Epithelial cell of proximal tubule (primary cell): ENCODE results near the gene GOLGA6L2. TPM values are rescaled to one million over a fixed set of nuclear protein-coding genes. Genes with fewer than 3 reads are reported as not detected.

Source experiments
- DNase-seq: peaks from one replicate; pipeline ENCODE4 v3.0.0-alpha.2; 2011; ENCODE audit warnings: low read depth
- H3K4me3 ChIP-seq: 2 replicates; pipeline ENCODE4 v1.5.1; 2011; ENCODE audit warnings: low read depth, mild to moderate bottlenecking, low read length
- total RNA-seq: library from RNA; depleted of rRNA; stranded (reverse); fragments of >200 nt; gene quantifications from 2 replicates; pipeline ENCODE4 v1.2.3, GENCODE V29; 2015
- TF ChIP-seq, protein P1 (sequence below): conservative IDR thresholded peaks from 2 replicates; pipeline ENCODE4 v1.5.1; 2012; ENCODE audit warnings: low read depth, mild to moderate bottlenecking, low read length

Gene GOLGA6L2
- total RNA-seq, 1 donor from 2014 or later = not detected

- H3K4me3 ChIP-seq = no peak overlapping the region
- TF ChIP-seq, protein P1, sequence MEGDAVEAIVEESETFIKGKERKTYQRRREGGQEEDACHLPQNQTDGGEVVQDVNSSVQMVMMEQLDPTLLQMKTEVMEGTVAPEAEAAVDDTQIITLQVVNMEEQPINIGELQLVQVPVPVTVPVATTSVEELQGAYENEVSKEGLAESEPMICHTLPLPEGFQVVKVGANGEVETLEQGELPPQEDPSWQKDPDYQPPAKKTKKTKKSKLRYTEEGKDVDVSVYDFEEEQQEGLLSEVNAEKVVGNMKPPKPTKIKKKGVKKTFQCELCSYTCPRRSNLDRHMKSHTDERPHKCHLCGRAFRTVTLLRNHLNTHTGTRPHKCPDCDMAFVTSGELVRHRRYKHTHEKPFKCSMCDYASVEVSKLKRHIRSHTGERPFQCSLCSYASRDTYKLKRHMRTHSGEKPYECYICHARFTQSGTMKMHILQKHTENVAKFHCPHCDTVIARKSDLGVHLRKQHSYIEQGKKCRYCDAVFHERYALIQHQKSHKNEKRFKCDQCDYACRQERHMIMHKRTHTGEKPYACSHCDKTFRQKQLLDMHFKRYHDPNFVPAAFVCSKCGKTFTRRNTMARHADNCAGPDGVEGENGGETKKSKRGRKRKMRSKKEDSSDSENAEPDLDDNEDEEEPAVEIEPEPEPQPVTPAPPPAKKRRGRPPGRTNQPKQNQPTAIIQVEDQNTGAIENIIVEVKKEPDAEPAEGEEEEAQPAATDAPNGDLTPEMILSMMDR = no peak
- no peak for DNase-seq
Measured at GRCh38 chr15:23397779-23398178, 49.3 kb downstream of the GOLGA6L2 start.

DNA sequence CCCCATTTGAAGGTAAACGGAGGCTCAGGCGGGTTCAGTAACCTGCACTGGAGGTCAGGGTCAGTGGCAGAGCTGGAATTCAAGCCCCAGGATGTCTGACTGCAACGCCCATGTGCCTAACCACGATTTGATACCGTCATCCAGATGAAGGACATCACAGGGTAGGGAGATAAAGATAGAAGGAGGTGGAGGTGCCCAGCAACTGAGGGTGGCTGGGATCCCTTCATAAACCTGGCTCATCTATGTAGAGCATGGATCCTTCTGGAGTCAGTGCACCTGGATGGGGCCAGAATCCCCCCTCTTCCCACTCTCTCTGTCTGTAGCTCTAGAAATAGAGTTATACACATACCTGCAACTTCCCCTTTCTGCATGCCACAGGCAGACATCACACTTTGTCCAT is 51.2 kb downstream of the GOLGA6L2 start:
- TF ChIP-seq, protein P1 = no peak
- H3K4me3 ChIP-seq = no peak overlapping the region
- DNase-seq = no peak

DNA sequence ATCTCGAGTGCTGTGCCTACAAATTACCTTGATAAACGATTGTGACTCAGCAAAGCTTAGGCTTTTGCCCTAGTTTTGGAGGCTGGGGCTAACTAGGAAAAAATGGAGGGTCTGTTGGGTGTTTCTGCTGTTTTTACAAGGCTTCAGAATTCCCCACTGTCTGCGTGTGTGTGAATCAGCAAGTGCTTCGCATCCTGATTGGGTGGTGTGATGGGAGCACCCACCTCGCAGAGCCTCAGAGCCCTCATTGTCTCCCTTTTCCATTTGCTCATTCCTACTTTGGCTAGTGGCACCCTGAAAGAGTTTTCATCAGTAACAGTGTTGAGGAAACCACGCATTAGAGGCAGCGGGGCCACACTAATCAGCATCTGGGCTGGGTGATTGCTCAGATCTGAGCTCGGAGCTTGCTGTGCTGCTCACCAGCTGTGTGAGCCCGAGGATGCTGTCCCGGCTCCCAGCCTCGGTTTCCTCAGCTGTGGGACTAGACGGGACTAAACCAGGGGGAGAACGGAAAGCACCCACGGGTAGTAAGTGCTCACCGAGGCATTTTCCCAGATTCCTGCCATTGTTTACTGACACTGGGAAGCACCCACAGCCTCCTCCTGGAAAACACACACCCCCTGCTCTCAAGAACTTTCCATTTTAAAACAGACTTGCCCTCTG is 51.9 kb downstream of the GOLGA6L2 start:
- DNase-seq = no peak
- TF ChIP-seq, protein P1 = no peak
- no peak overlapping the region for H3K4me3 ChIP-seq

Other genes with a start within 250 kb of the GOLGA6L2 start
- gene GOLGA6L26, start 113.0 kb downstream of the GOLGA6L2 start, total RNA-seq = not detected in 2 replicates
- not detected in 2 replicates for gene GOLGA8S, start 92.5 kb downstream of the GOLGA6L2 start, total RNA-seq
- 0.81 TPM in 1 of 2 replicates, not detected in the other for gene MKRN3, start 118.4 kb upstream of the GOLGA6L2 start, total RNA-seq
- gene MAGEL2, start 200.6 kb upstream of the GOLGA6L2 start, total RNA-seq = 0.07 and 0.23 TPM in 2 replicates
- gene NDN, start 240.1 kb upstream of the GOLGA6L2 start, total RNA-seq = 56.8 and 77.3 TPM in 2 replicates